Measurements from ENCODE around the gene TFB1M.

TFB1M gene

GRCh38 chr6:155349956-155350355, 35.7 kb upstream of the TFB1M start:
- H3K27me3 ChIP-seq (ENCODE audit: insufficient read depth, low read length): no peaks in the 10 kb centered on the region
- peaks cover 13% of the 10 kb centered on the region for H3K9me3 ChIP-seq (ENCODE audit: low read length)
- TF ChIP-seq CTCF (IDR thresholded peaks at IDR 0.05; ENCODE audit: low read length): no peak
- no peak for TF ChIP-seq EZH2 (IDR thresholded peaks at IDR 0.05; ENCODE audit: borderline replicate concordance, low read length)
- H2AFZ ChIP-seq (ENCODE audit: low read length): no peak overlapping the region
- H3K36me3 ChIP-seq (ENCODE audit: insufficient read depth, low read length): no peaks in the 10 kb centered on the region; the same call in 1 of the 2 replicates
- H3K9ac ChIP-seq (ENCODE audit: low read length): no peak overlapping the region
- no peaks in the 10 kb centered on the region for H3F3A ChIP-seq (ENCODE audit: insufficient read depth, low read length)
- H3K4me2 ChIP-seq (ENCODE audit: low read length): no peak overlapping the region
- peaks cover 24% of the 10 kb centered on the region for H3K4me1 ChIP-seq (ENCODE audit: insufficient read depth, low read length, severe bottlenecking)
- H4K20me1 ChIP-seq (ENCODE audit: insufficient read depth, low read length): no peaks in the 10 kb centered on the region
- no peaks in the 10 kb centered on the region for H3K9me2 ChIP-seq (ENCODE audit: low read depth, low read length)
- no peak overlapping the region for H3K4me3 ChIP-seq (ENCODE audit: low read depth, low read length, poor library complexity, severe bottlenecking)
- H3K79me2 ChIP-seq (ENCODE audit: insufficient read depth, low read length): no peaks in the 10 kb centered on the region
- peak overlapping the region; percentile 80 for H3K27ac ChIP-seq (ENCODE audit: low read depth, low read length, poor library complexity, severe bottlenecking)

GRCh38 chr6:155349129-155349528, 34.8 kb upstream of the TFB1M start:
- Histone ChIP-seq H3K9ac (ENCODE audit: low read length) (no peak overlapping the region), H3K36me3 (ENCODE audit: insufficient read depth, low read length) (no peaks in the 10 kb centered on the region; the same call in 1 of the 2 replicates), H3K9me2 (ENCODE audit: low read depth, low read length) (no peaks in the 10 kb centered on the region), H2AFZ (ENCODE audit: low read length) (no peak overlapping the region), H3K27ac (ENCODE audit: low read depth, low read length, poor library complexity, severe bottlenecking) (no peak overlapping the region), H4K20me1 (ENCODE audit: insufficient read depth, low read length) (no peaks in the 10 kb centered on the region), H3K79me2 (ENCODE audit: insufficient read depth, low read length) (no peaks in the 10 kb centered on the region), H3K9me3 (ENCODE audit: low read length) (peaks cover 14% of the 10 kb centered on the region), H3K27me3 (ENCODE audit: insufficient read depth, low read length) (no peaks in the 10 kb centered on the region), H3F3A (ENCODE audit: insufficient read depth, low read length) (no peaks in the 10 kb centered on the region), H3K4me3 (ENCODE audit: low read depth, low read length, poor library complexity, severe bottlenecking) (no peak overlapping the region), H3K4me2 (ENCODE audit: low read length) (no peak overlapping the region), H3K4me1 (ENCODE audit: insufficient read depth, low read length, severe bottlenecking) (peaks cover 24% of the 10 kb centered on the region)
- TF ChIP-seq EZH2 (IDR thresholded peaks at IDR 0.05; ENCODE audit: borderline replicate concordance, low read length): no peak
- no peak for TF ChIP-seq CTCF (IDR thresholded peaks at IDR 0.05; ENCODE audit: low read length)

- no peak overlapping the region for H2AFZ ChIP-seq (ENCODE audit: low read length)
- no peaks in the 10 kb centered on the region for H3K79me2 ChIP-seq (ENCODE audit: insufficient read depth, low read length)
- no peak overlapping the region for H3K4me3 ChIP-seq (ENCODE audit: low read depth, low read length, poor library complexity, severe bottlenecking)
- no peak overlapping the region for H3K27ac ChIP-seq (ENCODE audit: low read depth, low read length, poor library complexity, severe bottlenecking)
- no peaks in the 10 kb centered on the region for H4K20me1 ChIP-seq (ENCODE audit: insufficient read depth, low read length)
- no peak overlapping the region for H3K4me2 ChIP-seq (ENCODE audit: low read length)
- H3F3A ChIP-seq (ENCODE audit: insufficient read depth, low read length): no peaks in the 10 kb centered on the region
- no peaks in the 10 kb centered on the region for H3K9me2 ChIP-seq (ENCODE audit: low read depth, low read length)
- no peak overlapping the region for H3K9ac ChIP-seq (ENCODE audit: low read length)
- no peaks in the 10 kb centered on the region; the same call in 1 of the 2 replicates for H3K36me3 ChIP-seq (ENCODE audit: insufficient read depth, low read length)
- H3K4me1 ChIP-seq (ENCODE audit: insufficient read depth, low read length, severe bottlenecking): peaks cover 24% of the 10 kb centered on the region
- no peaks in the 10 kb centered on the region for H3K27me3 ChIP-seq (ENCODE audit: insufficient read depth, low read length)
- TF ChIP-seq CTCF (IDR thresholded peaks at IDR 0.05; ENCODE audit: low read length): no peak
- no peak for TF ChIP-seq EZH2 (IDR thresholded peaks at IDR 0.05; ENCODE audit: borderline replicate concordance, low read length)
- H3K9me3 ChIP-seq (ENCODE audit: low read length): peaks cover 9% of the 10 kb centered on the region; the same call in 1 of the 2 replicates
These were observed 33.5 kb upstream of the TFB1M start for GRCh38 chr6:155347800-155348199.

All from OCI-LY1 (cell line).